ENCODE results near the gene DCAF4.
A peak's percentile ranks its signal among the peaks of the same experiment; 100 is the strongest.

Gene DCAF4, protein sequence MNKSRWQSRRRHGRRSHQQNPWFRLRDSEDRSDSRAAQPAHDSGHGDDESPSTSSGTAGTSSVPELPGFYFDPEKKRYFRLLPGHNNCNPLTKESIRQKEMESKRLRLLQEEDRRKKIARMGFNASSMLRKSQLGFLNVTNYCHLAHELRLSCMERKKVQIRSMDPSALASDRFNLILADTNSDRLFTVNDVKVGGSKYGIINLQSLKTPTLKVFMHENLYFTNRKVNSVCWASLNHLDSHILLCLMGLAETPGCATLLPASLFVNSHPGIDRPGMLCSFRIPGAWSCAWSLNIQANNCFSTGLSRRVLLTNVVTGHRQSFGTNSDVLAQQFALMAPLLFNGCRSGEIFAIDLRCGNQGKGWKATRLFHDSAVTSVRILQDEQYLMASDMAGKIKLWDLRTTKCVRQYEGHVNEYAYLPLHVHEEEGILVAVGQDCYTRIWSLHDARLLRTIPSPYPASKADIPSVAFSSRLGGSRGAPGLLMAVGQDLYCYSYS

DNA sequence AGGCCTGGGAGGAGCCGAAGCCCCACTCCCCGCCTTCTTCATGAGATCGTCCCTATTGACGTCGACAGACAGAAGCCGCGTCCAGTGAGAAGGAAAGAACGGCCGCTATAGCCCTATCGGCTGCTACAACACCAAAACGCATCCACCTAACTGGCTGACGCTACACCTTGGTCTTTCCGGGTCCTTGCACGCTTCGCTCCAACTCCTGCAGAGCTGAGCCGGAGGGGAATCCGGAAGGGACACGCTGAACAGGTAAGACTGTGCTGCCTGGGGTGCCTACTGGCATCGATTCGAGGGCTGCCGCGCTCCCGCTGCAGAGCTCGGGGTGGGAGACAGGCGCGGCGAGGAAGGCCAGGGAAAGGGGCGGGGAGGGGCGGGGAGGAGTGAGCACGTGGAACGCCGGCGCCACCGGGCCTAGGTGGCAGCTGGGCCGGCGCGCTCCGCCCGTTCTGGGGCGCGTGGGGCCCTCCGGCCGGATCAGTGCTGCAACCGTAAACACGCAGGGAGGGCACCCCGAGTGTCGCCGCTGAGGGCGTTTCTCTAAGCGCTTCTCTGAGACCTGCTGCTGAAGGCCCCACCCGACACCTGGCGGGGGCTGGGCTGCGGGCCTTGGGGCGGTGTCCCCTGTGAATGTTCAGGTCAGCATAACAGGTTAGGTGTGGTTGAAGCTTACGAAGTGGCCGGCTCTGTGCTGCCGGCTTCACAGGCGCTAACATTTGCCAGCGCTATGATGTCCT lies at the start of gene DCAF4:
Gene DCAF4 (plus strand): TSS at position 173 of the 737 bp plus-strand sequence. CDS start 11,515 bp downstream, outside the sequence.
- H3K4me3 ChIP-seq (ENCODE audit: low read depth, low read length), result peak within 1 kb of the TSS; percentile 97
- DNase-seq (ENCODE audit: low read depth), result peak; percentile 99
- TF ChIP-seq, protein P1, sequence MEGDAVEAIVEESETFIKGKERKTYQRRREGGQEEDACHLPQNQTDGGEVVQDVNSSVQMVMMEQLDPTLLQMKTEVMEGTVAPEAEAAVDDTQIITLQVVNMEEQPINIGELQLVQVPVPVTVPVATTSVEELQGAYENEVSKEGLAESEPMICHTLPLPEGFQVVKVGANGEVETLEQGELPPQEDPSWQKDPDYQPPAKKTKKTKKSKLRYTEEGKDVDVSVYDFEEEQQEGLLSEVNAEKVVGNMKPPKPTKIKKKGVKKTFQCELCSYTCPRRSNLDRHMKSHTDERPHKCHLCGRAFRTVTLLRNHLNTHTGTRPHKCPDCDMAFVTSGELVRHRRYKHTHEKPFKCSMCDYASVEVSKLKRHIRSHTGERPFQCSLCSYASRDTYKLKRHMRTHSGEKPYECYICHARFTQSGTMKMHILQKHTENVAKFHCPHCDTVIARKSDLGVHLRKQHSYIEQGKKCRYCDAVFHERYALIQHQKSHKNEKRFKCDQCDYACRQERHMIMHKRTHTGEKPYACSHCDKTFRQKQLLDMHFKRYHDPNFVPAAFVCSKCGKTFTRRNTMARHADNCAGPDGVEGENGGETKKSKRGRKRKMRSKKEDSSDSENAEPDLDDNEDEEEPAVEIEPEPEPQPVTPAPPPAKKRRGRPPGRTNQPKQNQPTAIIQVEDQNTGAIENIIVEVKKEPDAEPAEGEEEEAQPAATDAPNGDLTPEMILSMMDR (conservative IDR thresholded peaks at IDR 0.05; ENCODE audit: low read depth, low read length), result peak; percentile 7

DNA sequence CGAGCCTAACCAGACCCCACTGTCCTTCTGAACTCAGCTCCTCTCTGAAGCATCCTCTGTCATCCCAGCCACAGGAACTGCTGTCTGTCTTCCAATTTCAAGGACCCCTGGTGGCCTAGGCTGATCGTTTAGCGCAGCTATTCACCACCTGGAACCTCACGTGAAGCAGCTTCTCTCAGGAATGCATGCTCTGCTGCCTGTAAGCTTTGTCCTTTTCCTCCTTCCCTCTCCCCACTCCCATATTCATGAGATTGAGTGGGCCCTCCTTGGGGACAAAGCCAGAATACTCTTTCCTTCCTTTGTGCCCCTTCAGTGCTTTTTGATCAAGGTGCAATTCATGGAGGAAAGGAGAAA lies 49.6 kb upstream of the DCAF4 start:
- DNase-seq (ENCODE audit: low read depth), result no peak
- no peak overlapping the region for H3K4me3 ChIP-seq (ENCODE audit: low read depth, low read length)
- TF ChIP-seq, protein P1 (conservative IDR thresholded peaks at IDR 0.05; ENCODE audit: low read depth, low read length), result no peak

DNA sequence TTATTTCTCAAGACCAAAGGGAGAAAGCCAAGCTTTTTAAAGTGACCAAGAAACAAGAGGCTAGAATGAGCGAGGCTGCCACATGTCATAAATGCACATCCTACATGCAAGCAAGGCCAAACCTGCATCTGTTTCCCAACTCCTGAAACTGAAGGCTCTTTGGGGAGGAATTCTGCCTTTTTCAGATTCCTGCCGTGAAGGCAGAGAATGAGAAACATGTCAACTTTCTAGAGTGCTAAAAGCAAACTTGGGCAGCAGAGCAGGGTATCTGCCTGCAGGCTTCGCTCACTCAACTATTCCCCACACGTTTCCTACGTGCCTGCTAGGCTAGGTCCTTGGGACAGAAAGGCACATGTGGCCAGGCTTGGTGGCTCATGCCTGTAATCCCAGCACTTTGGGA lies 47.5 kb upstream of the DCAF4 start:
- TF ChIP-seq, protein P1 (conservative IDR thresholded peaks at IDR 0.05; ENCODE audit: low read depth, low read length), result no peak
- H3K4me3 ChIP-seq (ENCODE audit: low read depth, low read length), result no peak overlapping the region
- DNase-seq (ENCODE audit: low read depth), result no peak

DNA sequence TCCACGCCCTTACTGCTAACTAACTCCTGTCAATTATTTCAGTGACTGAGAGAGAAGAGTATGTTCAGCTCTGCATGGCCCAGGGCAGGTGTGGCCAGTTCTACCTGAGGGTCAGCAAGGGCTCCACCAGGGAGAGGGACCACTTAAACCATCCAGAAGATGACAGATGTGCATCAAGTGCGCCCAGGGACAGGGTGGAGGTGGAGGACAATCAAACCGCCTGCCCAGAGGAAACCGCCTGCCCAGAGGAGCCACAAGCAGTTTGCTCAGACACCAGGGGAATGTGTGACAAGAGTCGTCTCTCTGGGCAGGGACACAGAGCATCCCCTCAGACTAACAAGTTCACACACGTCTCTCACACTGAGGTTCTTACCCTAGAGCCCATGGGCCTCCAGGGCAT lies 46.8 kb upstream of the DCAF4 start:
- no peak for DNase-seq (ENCODE audit: low read depth)
- no peak overlapping the region for H3K4me3 ChIP-seq (ENCODE audit: low read depth, low read length)
- TF ChIP-seq, protein P1 (conservative IDR thresholded peaks at IDR 0.05; ENCODE audit: low read depth, low read length), result no peak

DNA sequence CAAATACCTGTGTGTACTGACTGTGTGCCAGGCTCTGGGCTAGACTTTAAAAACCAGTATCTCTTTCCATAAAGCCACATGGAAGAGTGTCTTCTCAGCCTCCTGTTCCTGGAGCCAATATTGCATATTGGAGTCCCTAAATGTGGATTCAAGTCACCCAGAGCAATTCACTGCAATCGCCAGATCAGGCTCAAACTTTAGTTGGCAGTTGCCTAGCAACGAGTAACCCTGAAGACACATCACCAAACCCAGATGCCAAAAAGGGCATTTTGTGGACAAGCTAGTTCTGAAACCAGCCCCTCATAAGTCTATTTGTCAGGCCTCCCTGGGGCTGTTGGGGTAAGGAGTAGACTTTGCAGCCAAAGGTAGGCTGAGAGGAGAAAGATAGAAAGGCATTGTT lies 46.1 kb upstream of the DCAF4 start:
- DNase-seq (ENCODE audit: low read depth), result no peak
- TF ChIP-seq, protein P1 (conservative IDR thresholded peaks at IDR 0.05; ENCODE audit: low read depth, low read length), result no peak
- no peak overlapping the region for H3K4me3 ChIP-seq (ENCODE audit: low read depth, low read length)

DNA sequence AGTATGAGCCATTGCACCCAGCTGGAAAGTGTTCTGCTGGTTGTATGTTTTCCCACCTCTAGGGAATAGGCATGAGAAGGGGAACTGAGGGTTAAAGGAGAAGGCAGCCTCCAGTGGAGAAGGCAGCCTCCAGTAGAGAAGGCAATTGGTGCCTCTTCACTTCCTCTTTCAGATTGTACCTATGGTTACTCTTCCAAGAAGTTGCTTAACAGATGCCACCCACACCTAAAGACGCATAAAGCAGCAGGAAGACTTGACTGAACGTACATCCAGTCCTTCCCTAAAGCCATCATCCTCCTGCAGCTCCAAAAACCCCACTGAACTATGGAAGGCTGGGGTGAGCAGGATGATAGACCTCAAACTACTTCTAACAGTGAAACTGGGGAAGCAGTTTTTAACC lies 45.4 kb upstream of the DCAF4 start:
- H3K4me3 ChIP-seq (ENCODE audit: low read depth, low read length), result no peak overlapping the region
- no peak for DNase-seq (ENCODE audit: low read depth)
- TF ChIP-seq, protein P1 (conservative IDR thresholded peaks at IDR 0.05; ENCODE audit: low read depth, low read length), result no peak

All from choroid plexus epithelial cell (primary cell).